Kidney tubule cell (primary cell): ENCODE results near the gene RAPGEF2.
A peak's percentile ranks its signal among the peaks of the same experiment; 100 is the strongest.
"Not testable (repeated sequence)": the region's sequence is repeated elsewhere in the genome, so short reads cannot be mapped to it uniquely, and the experiment has no call there.

Experiments used
- DNase-seq: peaks from one replicate; pipeline ENCODE4 v3.0.0-alpha.2; 2018; ENCODE audit warnings: low spot score

RAPGEF2 gene

DNA sequence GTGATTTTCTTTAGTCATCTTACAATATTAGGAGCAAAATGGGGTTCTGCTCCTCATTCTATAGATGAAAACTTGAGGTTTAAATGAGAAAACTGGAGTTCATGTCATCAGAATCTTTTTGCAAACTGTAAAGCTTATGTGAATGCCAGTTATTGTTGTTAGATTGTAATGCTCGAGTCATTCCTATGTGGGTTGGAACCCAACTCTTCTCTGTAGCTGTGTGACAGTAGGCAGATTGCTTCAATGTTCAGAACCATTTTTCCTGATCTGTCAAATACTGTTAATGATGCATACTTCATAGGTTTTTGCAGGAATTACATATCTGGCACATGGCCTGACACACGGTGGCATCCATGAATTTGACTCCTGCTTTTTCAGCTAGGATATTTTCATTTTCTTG is 178.9 kb downstream of the RAPGEF2 start:
- DNase-seq: no peak

DNA sequence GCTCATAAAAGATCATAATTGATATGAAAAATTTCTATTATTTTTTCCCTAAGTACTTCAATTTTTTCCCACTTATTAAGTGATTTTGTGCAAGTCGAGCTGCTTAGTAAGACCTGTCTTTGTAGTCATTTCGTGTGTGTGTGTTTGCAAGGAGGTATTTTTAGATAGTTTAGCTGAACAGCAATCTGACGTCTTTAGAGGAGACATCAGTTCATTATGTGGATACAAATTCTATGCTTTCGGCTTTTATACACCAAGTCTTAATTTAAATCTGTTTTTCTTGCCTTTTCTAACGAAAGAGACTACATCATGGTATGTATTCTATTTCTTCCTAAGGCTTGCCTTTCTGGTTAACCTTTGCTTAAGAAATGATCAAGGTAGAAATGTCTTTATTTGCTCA is 179.4 kb downstream of the RAPGEF2 start:
- no peak for DNase-seq

DNA sequence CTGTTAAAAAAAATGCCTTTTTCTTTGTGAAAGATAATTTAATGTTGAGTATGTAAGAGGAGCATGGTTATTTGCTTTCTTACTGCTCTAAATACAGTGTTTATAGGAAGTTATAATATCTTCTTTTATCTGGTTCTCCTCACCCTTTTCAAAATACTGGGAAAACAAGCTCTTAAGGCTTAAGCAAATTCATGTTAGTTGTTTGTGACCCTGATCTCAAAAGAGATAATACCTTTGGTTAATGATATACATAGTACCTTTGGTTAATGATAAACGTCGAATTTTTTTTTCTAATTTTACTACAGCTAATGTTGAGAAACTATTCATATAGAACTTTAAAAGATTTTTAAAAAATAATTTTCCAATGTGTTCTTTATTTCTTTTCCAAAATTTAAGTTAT is 180.1 kb downstream of the RAPGEF2 start:
- DNase-seq: no peak

DNA sequence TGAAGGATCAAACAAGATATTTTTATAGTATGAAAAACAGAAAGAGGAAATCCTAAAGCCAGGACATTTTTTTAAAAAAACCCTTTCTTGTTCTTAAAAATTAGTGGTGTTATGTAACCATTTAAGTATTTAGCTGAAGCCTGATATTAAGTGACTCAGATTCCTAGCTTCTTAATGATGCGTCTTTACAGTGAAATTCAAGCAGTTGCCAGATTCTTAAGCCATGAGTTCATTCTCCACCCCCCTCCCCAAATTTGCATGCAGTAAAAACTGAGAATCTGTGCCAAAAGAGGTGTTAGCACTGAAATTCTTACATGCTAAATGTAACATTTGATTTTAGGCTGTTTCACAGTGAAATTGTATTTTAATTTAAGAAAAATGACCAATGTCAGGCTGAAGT is 180.8 kb downstream of the RAPGEF2 start:
- DNase-seq: peak; percentile 83

DNA sequence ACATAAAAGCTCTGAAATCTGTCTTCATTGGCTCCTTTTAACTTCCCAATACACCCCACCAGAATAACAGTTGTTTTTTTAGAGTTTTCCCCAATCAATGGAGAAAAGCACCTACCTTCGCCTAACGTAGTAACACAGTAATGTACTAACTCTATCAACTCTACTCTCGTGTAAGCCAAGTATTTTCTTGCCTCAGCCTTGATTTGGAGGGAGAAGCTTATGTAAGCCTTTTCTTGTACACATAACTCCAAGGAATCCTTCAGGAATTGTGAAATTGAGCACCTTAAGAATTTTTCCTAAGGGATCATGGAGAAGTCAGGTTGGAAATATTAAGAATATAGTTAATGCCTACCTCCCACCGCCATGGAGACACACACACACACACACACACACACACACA is 181.2 kb downstream of the RAPGEF2 start:
- DNase-seq: peak; percentile 31

DNA sequence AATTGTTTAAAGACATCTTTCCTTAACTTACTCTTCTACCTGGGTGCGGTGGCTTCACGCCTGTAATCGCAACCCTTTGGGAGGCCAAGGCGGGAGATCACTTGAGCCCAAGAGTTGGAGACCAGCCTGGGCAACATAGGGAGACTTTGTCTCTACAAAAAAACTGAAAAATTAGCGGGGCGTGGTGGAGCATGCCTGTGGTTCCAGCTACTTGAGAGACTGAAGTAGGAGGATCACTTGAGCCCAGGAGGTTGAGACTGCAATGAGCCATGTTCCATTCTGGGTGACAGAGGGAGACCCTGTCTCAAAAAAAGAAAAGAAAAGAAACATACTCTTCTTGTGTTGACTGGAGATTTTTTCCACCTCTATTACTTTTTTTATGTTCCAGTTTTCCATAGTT is 181.9 kb downstream of the RAPGEF2 start:
- DNase-seq: peak; percentile 29

DNA sequence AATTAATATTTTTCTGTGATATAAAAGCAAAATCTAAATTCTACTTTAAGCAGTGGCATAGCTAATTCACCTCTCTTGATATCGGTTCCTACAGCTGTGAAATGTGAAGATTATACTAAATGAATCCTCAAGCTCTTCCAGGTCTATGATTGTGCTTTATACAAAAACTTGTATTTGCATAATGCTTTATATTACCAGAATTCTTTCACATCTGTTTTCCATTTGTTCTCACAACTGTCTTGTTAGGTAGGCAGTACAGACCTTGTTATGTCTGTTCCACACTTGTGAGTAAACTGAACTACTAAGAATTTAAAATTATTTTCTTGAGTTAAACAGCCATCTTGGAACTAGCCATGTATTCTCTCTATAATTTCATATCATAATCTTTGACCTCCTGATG is 184.9 kb downstream of the RAPGEF2 start:
- no peak for DNase-seq

DNA sequence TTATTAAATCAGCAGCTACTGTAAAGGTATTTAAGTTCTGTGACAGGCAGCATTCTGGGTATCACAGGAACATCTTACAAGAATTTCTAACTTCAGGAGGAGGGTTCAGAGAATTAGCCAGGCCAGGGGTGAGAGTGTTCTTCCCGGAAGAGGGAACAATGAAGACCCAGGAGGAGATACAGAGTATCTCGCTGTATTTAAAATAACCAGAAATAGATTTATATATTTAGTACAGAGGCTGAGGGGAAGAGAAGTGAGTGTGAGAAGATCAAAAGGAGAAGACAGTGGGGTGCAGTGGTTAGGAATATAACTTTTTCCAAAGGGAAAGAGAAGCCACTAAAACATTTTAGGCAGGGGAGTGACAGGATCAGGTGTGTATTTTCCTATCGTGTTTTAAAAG is 186.8 kb downstream of the RAPGEF2 start:
- no peak for DNase-seq

DNA sequence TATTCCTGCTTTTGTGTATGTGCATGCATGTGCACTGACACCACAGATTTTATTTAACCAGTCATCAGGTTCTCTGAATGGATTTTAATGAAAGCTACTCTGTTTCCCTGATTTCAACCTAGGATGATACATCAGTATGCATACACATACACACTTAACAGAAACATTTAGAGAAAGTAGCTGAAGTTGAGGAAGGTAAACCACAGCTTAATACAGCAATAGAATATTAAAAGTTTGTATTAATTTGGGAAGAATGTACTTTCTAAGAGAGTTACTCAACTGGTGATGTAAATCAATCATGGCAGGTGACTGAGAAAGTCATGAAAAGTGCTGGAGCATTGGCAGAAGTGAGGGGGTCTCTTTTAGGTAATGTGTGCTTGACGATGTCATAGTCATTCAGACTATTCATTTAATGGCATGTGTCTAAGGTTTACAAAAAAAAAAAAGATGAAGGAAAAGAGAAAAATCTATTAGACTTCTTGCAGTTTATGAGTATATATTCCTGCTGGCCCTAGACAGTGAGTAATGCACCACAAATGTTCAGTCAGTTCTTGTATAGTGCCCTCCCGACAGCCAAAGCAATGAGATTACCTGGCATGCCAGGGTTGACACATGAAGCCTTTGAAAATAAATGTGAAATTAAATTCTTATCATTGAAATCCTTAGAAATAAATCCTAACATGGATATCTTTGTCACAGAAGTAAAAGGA is 187.6 kb downstream of the RAPGEF2 start:
- DNase-seq: peak; percentile 77

DNA sequence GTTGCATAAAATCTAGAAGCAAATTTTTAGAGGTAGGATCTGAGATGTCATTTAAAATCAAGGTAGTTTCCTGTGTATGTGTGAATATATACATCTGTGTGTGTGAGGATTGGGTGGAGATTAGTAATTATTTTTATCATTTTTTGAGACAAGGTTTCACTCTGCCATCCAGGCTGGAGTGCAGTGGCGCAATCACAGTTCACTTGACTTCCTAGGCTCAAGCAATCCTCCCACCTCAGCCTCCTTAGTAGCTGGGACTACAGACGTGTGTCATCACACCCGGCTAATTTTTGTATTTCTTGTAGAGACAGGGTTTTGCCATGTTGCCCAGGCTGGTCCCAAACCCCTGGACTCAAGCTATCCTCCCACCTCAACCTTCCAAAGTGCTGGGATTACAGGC is 188.3 kb downstream of the RAPGEF2 start:
- DNase-seq: no peak

DNA sequence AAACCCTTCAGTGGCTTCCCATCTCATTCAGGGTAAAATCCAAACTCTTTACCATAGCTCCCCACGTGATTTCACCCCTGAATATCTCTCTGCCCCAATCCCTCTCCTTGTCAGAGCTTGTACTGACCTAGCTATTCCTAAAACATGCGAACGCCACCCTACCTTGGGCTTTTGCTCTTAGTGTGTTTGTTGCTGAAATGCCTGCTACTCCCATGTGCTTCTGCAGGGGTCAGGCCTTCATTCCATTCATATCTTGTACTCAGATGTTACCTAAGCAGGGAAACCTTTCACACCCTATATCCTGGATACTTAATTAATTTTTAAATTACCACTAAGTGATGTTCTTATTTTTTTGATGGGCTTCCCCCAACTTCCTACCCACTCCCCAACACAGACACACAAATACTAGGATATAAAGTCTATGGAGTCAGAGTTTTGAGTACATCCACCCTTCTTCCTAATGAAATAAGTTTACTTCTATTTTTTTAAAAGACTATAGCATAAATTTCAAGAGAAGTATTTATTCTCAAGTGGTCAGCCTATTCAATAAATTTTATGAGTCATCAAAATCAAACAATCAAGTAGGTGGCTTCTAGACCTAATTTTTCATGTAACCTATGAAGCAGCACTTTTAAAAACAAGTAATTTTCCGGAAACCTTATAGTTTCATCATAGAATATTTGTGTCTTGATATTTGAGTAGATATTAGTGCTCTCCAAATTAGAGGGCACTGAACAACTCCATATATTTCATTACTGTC is 189.4 kb downstream of the RAPGEF2 start:
- DNase-seq: no peak

DNA sequence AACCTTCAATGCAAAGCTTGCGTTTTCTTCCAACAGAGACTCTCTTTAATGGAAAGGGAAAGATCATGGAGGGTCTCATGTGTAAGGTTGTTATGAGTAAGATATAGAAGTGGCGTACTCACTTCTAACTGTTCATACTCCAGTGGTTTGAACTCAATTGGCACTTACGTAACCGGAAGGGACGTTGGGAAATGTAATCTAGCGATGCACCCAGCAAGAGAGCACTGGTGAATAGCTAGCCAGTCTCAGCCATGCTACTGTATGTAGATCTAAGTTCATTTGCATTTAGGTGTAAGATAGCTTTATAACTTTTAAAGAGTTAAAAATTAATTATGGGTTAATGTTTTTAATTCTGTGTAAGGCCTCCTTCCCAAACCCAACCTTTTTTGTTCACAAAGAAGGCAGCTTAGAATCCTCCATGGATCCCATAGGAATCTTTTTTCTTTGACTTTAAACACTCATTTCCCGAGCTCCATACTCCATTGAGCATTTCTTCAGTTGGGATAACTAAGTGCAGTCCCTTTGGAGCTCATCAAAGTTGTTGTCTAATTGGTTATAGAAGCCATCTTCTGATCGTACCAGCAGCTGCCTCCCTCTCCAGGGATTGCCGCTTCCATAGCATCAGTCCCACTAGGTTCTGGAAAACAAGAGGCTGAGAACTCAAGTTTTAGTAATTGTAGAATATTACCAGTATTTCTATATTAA is 191.1 kb downstream of the RAPGEF2 start:
- no peak for DNase-seq

DNA sequence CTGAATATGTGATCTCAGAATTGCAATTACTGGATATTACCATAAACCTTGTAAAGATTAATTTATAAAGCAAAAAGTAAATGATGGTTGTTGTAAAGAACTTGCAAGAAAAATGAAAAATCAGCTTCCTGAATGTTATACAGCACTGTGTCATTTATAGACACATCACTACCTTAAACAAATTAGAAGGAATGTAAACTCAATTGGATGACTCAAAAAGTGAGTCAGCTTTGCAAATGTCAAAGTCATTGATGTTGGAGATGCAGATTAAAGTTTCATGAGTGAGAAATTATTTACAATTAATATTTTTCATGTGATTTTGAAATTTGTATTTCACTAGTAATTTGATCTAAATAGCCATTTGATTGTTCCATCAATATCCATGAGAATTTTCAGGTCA is 193.2 kb downstream of the RAPGEF2 start:
- DNase-seq: peak; percentile 50

DNA sequence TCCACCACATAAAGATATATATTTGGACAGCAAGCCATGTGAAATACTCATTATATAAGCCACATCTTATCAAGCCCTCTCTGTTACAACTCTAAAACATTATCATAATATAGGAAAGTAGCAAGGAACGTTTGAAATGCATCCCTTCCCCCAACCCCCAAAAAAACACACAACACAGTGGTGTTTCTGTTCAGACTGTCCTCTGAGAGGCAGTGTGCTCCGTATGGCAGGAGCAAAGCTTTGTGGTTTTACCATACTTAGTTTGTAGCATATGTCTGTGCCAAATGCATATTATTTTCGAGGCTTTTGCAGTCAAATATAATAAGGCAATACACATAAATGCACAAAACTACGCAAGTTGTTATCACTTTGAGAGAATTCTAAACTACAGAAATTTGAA is 194.2 kb downstream of the RAPGEF2 start:
- no peak for DNase-seq

DNA sequence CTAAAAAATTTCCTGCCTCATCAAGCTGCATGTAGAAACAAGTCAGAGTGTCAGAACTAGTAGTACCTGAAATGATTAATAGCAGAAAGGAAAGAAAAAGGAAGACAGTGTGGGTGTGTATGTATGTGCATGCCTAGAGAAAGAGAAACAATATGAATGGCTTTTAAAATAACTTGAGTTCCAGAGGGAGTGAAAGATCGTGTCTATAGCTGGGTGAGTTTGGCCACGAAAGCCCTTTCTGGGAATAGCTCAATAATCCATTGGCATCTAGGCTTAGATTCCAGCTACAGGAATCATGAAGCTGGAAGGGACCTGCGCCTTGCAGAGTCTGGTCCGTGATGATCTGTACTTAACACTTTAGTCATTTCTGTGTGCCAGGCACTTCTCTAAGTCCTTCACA is 195.6 kb downstream of the RAPGEF2 start:
- DNase-seq: peak; percentile 33

DNA sequence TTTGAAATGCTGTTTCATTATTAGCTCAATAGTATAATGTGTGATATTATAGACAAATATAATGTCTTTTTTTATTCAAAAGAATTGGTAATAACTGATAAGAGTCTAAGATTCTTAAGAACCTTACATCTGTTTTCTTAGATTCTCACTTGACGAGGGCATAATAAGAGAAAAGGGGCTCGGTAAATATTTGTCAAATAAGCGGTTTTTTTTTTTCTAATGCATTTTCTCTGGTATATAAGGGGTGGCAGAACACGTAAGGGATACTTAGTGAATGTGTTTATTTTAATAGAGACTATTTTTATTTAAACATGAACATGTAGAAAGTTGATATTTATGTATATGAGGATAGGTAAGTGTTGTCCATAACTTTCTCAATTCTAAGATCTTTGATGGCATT is 200.6 kb downstream of the RAPGEF2 start:
- no peak for DNase-seq

DNA sequence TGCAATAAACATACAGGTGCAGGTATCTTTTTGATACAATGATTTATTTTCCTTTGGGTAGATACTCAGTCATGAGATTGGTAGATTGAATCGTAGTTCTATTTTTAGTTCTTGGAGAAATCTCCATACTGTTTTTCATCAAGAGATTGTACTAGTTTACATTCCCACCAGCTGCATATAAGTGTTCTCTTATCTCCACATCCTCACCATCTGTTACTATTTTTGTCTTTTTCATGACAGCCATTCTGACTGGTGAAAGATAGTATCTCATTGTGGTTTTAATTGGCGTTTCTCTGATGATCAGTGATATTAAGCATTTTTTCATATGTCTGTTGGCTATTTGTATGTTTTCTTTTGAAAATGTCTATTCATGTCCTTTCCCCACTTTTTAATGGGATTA is 202.2 kb downstream of the RAPGEF2 start:
- no peak for DNase-seq

DNA sequence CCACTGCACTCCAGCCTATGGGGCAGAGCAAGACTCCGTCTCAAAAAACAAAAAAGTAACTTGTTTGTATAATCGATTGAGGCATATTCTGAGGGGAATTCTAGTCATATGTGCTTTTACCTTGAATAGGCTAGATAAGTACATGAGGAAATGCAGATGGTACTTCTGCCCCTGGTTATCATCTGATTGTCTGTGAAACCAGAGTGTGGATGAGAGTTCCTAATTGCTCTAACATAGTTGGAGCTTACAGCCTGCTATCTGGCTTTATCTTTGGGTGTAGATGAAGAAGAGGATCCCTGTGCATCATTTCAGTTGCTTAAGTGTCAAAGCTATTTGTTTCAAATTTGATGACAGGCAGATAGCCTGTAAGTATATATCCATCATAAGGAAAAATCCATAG is 205.1 kb downstream of the RAPGEF2 start:
- no peak for DNase-seq

DNA sequence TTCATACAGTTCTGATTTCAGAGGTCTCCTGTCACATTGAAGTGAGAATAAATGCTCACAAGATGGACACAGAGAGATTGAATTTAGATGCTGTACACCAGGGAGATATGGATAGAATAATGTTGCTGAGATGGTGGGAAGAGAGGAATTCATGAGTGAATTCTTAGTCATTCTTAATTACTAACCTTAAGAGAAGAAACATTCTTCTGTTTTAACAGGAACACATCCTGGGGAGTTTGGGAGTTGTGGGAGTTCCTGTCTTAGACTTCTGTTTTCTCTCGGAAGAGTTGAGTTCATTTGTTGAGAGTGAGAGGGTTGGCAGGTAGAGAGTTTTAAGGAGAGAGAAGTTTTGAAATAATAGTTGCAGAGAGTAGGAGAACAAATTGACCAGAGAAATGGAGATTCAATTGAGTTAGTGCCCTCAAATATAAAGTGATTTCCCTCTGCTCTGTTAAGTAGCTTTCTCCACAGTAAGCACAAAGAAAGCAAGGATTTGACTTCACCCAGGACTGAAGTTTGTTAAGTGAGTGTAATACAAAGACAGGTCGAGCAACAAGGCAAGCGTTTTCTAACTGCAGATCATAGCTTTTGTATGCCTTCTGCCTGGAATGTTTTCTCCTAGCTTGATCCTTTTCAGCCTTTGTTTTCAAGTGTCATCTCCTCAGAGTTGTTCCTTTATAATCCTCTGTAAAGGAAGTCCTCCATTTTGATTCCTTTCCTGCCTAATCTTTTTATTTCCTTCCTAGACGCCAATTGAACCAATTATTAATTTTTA is 205.9 kb downstream of the RAPGEF2 start:
- DNase-seq: peak; percentile 77

DNA sequence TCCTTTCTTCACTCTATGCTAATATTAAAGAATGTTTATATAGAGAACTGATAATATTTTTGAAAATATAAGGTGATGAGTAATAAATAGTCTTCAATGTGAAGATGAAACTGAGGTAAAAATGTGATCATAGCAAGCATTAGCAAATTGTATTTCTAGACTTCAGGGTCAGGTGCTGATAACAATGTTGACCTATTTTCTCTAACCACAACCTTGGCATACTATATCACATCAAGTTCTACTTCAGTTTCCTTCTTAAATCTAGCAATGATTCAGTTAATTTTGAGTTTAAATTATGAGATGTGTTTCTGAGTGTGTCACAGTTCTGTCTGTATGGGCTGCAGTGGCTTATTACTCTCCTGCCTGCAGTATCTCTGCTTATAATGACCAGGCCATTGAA is 209.4 kb downstream of the RAPGEF2 start:
- no peak for DNase-seq

DNA sequence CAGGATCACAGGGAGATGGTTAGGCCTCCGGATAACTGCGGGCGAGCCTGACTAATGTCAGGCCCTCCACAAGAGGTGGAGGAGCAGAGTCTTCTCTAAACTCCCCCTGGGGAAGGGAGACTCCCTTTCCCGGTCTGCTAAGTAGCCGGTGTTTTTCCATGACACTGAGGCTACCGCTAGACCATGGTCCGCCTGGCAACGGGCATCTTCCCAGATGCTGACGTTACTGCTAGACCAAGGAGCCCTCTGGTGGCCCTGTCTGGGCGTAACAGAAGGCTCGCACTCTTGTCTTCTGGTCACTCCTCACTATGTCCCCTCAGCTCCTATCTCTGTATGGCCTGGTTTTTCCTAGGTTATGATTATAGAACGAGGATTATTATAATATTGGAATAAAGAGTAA is 213.0 kb downstream of the RAPGEF2 start:
- not testable (repeated sequence) for DNase-seq

DNA sequence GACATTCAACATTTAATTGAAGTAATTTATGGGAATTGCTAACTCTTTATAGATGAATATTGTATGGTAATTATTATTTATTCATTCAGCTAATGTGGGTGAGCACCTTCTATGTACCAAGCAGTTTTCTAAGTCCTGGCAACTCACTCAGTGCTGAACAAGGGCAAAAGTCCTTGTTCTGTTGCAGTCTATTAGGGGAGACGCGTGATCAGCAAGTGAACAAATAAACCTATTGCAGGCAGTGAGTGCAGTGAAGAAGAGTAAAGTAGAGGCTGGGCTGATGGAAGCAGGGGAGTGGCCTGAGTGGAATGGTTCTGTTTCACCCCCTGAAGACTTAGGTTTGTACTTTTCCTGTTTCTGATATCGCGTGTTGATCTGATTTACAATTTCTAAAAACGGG is 214.3 kb downstream of the RAPGEF2 start:
- DNase-seq: no peak
